CD14-positive monocyte (primary cell): ENCODE measurements around the gene FAM181A. TPM values are rescaled to one million over a fixed set of nuclear protein-coding genes. Genes with fewer than 3 reads are reported as not detected.

Source experiments
- DNase-seq, 3 donors: peaks; one replicate each; pipeline ENCODE4 v3.0.0-alpha.2; 2011 to 2022
- H2AFZ ChIP-seq: 2 replicates; pipeline ENCODE4 v1.6.0; 2012; ENCODE audit warnings: mild to moderate bottlenecking, low read depth, low read length, inconsistent platforms; ENCODE audit not compliant: insufficient read depth, poor library complexity, severe bottlenecking
- H3K27ac ChIP-seq, 2 donors: 1 replicate in 1 of 2; 2 replicates in 1 of 2; pipeline ENCODE4 v1.5.1; 2012 to 2013; ENCODE audit warnings: low read length in 2 of 2, control low read depth in 1 of 2, inconsistent platforms in 1 of 2, low read depth in 1 of 2, mild to moderate bottlenecking in 1 of 2
- H3K27me3 ChIP-seq, 2 donors: one replicate each; pipeline versions ENCODE4 v1.6.0 to v1.6.1; 2011 to 2013; ENCODE audit warnings: low read length in 2 of 2; ENCODE audit not compliant: control insufficient read depth in 2 of 2, insufficient read depth in 2 of 2
- H3K36me3 ChIP-seq, 2 donors: replicated peaks in 1 of 2; 1 replicate in 1 of 2; 2 replicates in 1 of 2; pipeline versions ENCODE4 v1.5.1 to v1.6.1; 2012 to 2013; ENCODE audit warnings: low read length in 2 of 2, control low read depth in 1 of 2, inconsistent platforms in 1 of 2, mild to moderate bottlenecking in 1 of 2; ENCODE audit not compliant: insufficient read depth in 2 of 2, control insufficient read depth in 1 of 2
- H3K4me1 ChIP-seq, 2 donors: 1 replicate in 1 of 2; 2 replicates in 1 of 2; pipeline versions ENCODE4 v1.5.1 to v1.6.1; 2012 to 2013; ENCODE audit warnings: low read length in 2 of 2, control low read depth in 1 of 2, inconsistent platforms in 1 of 2, mild to moderate bottlenecking in 1 of 2, moderate library complexity in 1 of 2; ENCODE audit not compliant: insufficient read depth in 2 of 2, control insufficient read depth in 1 of 2
- H3K4me2 ChIP-seq: replicated peaks from 2 replicates; pipeline ENCODE3; 2012; ENCODE audit warnings: low read length, moderate library complexity, mild to moderate bottlenecking; ENCODE audit not compliant: poor library complexity, severe bottlenecking; ENCODE audit errors: extremely low read depth
- H3K4me3 ChIP-seq, 3 experiments: fragments of 200-600 bp in 1 of 3; sonication (generic) in 1 of 3; replicated peaks in 1 of 3; 1 replicate in 2 of 3; 2 replicates in 1 of 3; pipeline ENCODE4 v1.5.1; 2011 to 2013; ENCODE audit warnings: low read length in 3 of 3, mild to moderate bottlenecking in 3 of 3, control low read depth in 2 of 3, low read depth in 2 of 3, inconsistent platforms in 1 of 3, moderate library complexity in 1 of 3
- H3K79me2 ChIP-seq: 2 replicates; pipeline ENCODE4 v1.6.0; 2012; ENCODE audit warnings: mild to moderate bottlenecking, control low read depth, inconsistent platforms, low read length, moderate library complexity; ENCODE audit not compliant: insufficient read depth
- H3K9ac ChIP-seq: 2 replicates; pipeline ENCODE4 v1.6.0; 2017; ENCODE audit warnings: low read length, mild to moderate bottlenecking; ENCODE audit not compliant: insufficient read depth, poor library complexity, severe bottlenecking
- H3K9me3 ChIP-seq, 2 donors: replicated peaks in 1 of 2; 1 replicate in 1 of 2; 2 replicates in 1 of 2; pipeline versions ENCODE4 v1.5.1 to v1.6.1; 2012 to 2013; ENCODE audit warnings: low read length in 2 of 2, control low read depth in 1 of 2; ENCODE audit not compliant: control insufficient read depth in 1 of 2, insufficient read depth in 1 of 2
- H4K20me1 ChIP-seq: 2 replicates; pipeline ENCODE4 v1.6.0; 2012; ENCODE audit warnings: mild to moderate bottlenecking, low read length, control low read depth, moderate library complexity; ENCODE audit not compliant: insufficient read depth
- H3K27ac Mint-ChIP-seq, 7 donors: one replicate each; pipeline ENCODE4 v1.8.0; 2020; ENCODE audit warnings: mild to moderate bottlenecking in 7 of 7, mixed read lengths in 7 of 7, moderate library complexity in 6 of 7, inconsistent platforms in 2 of 7
- H3K27me3 Mint-ChIP-seq, 3 donors: one replicate each; pipeline ENCODE4 v1.8.0; 2021 to 2022; ENCODE audit warnings: low read depth in 3 of 3, mild to moderate bottlenecking in 3 of 3, mixed read lengths in 3 of 3, moderate library complexity in 3 of 3, inconsistent platforms in 1 of 3
- H3K36me3 Mint-ChIP-seq, 2 donors: one replicate each; pipeline ENCODE4 v1.8.0; 2020; ENCODE audit warnings: mixed read lengths in 2 of 2, inconsistent platforms in 1 of 2, mild to moderate bottlenecking in 1 of 2
- H3K4me1 Mint-ChIP-seq: one replicate; pipeline ENCODE4 v1.8.0; 2020; ENCODE audit warnings: mild to moderate bottlenecking, mixed read lengths
- H3K4me3 Mint-ChIP-seq, 2 donors: one replicate each; pipeline ENCODE4 v1.8.0; 2020; ENCODE audit warnings: mild to moderate bottlenecking in 2 of 2, mixed read lengths in 2 of 2, moderate library complexity in 1 of 2
- H3K9me3 Mint-ChIP-seq, 7 donors: one replicate each; pipeline ENCODE4 v1.8.0; 2020 to 2022; ENCODE audit warnings: mixed read lengths in 7 of 7, mild to moderate bottlenecking in 6 of 7, moderate library complexity in 6 of 7, inconsistent platforms in 2 of 7
- CTCF ChIP-seq: fragments of 200-600 bp; IDR thresholded peaks from one replicate; pipeline ENCODE4 v1.8.0; 2022; ENCODE audit warnings: antibody characterized with exemption, mild to moderate bottlenecking
- WGBS: methylation state at CpG from one replicate; pipeline ENCODE4 v1.1.5; 2013; ENCODE audit warnings: missing lambda C conversion rate; ENCODE audit not compliant: insufficient coverage; 5-methylcytosine and 5-hydroxymethylcytosine counted together
- intact Hi-C, 2 donors: fragments of 100-400 bp; cut with micrococcal nuclease; formaldehyde crosslinking; loops; one replicate each; pipeline versions ENCODE4 v1.15.0 to v1.15.1; 2023
- polyA plus RNA-seq, 3 donors: library from polyadenylated mRNA; depleted of rRNA in 1 of 3; unstranded in 2 of 3; stranded (reverse) in 1 of 3; fragments of 300-500 nt in 2 of 3; fragments of >200 nt in 1 of 3; fragmentation: Illumina TruSeq in 2 of 3; gene quantifications; 1 replicate in 2 of 3; 2 replicates in 1 of 3; pipeline ENCODE4 v1.2.3, GENCODE V29; 2012 to 2021

The FAM181A gene
- polyA plus RNA-seq, 3 donors: not detected

DNA sequence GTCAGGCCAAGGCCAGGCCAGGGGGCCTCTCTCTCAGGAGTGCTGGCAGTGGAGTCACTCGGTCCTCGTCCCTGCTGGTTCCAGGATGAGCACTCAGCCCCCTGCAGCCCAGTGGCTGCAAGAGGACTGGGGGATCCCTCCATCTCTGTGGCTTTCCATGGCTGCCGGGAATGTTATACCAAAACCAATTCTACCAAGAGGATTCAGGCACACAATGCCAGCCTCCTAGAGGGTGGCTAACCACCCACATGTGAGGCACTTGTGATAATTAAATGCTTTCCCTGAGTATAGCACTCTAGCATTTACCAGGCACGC, 27.3 kb downstream of the FAM181A start:
- peak overlapping the region in 1 of 3 experiments; percentile 2 for H3K4me3 ChIP-seq
- H3K9ac ChIP-seq: peak overlapping the region; percentile 87
- TF ChIP-seq CTCF: no peak
- H4K20me1 ChIP-seq: no peaks in the 10 kb centered on the region
- Mint-ChIP-seq H3K4me1 (peaks cover 72% of the 10 kb centered on the region), H3K4me3 (peak overlapping the region; percentile 61 to 83), H3K36me3 (peaks cover 9 to 19% of the 10 kb centered on the region in 2 donors), H3K27me3 (peaks cover 0 to 6% (median 4%) of the 10 kb centered on the region in 3 donors), H3K27ac (peak overlapping the region; percentile 96 to 99 (median 98)), H3K9me3 (peaks cover 0 to 3% (median 0%) of the 10 kb centered on the region in 7 donors)
- peak overlapping the region; percentile 93 to 100 for H3K27ac ChIP-seq
- H3K36me3 ChIP-seq: no peaks in the 10 kb centered on the region
- H3K9me3 ChIP-seq: no peaks in the 10 kb centered on the region
- WGBS: 94% methylated on average over 2 of the region's 4 CpGs
- peaks cover 66% of the 10 kb centered on the region in 2 donors for H3K4me1 ChIP-seq
- H3K27me3 ChIP-seq: no peaks in the 10 kb centered on the region
- no peak overlapping the region for H2AFZ ChIP-seq
- intact Hi-C loops: loop anchor here in 1 of 2 donors (2.0 kb wide), 1 partner anchor 16 kb away; no protein-coding TSS in a partner anchor
- no peaks in the 10 kb centered on the region for H3K79me2 ChIP-seq
- DNase-seq: no peak
- H3K4me2 ChIP-seq: peak overlapping the region; percentile 52

DNA sequence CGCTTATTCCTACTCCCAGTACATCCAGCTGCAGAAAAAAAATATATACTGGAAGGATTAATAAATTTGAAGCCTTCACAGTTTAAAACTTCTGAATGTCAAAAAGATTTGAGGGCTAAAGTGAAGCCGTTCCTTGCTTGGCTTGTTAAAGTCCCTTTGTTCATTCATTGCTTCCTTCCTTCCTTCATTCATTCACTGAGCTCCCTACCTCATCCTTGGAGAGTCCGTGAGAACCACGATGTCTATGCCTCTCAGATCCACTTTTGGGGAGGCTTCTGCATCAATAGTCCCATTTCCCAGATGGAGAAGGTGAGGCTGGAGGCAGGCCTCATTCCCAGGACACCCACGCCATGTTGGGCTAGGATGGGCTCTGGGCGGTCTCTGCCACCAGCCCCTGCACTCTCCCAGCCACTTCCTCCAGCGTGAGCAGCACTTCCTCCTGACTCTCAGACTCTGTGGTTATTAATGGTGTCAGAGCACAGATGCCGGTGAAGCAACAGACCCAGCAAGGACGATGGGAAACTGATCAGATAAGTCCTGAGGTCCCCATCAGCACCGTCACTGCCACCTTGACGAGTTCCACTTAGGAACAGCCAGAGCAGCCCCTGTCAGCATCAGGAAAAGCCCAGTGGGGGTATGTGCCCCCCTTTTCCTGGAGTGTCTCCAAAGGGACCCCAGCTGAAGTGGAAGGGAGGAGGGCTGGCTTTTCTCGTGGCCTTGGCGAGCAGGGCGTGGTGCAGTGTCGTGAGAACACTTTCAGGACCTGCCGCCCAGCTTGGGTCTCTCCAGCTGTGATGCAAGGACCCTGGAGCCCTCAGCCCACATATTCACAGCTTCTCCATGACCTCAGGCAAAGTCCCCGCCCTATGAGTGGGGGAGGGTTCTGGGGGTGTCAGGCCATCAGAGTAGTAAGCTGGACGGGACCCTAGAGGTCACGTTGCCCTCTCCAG, 28.0 kb downstream of the FAM181A start:
- TF ChIP-seq CTCF: no peak
- WGBS: 7% methylated on average over 5 of the region's 19 CpGs
- Histone ChIP-seq H3K27ac (peak overlapping the region; percentile 93 to 100), H3K27me3 (no peaks in the 10 kb centered on the region), H3K9me3 (no peaks in the 10 kb centered on the region), H3K4me3 (peak overlapping the region in 2 of 3 experiments; percentile 18 to 48), H3K36me3 (no peaks in the 10 kb centered on the region), H3K9ac (peak overlapping the region; percentile 87), H2AFZ (no peak overlapping the region), H3K4me1 (peaks cover 73% of the 10 kb centered on the region in 2 donors), H4K20me1 (no peaks in the 10 kb centered on the region), H3K79me2 (no peaks in the 10 kb centered on the region), H3K4me2 (peak overlapping the region; percentile 52)
- Mint-ChIP-seq H3K4me1 (peaks cover 79% of the 10 kb centered on the region), H3K4me3 (peak overlapping the region; percentile 61 to 83), H3K36me3 (peaks cover 2 to 16% of the 10 kb centered on the region in 2 donors), H3K27ac (peak overlapping the region; percentile 96 to 99 (median 98)), H3K27me3 (peaks cover 0 to 6% (median 4%) of the 10 kb centered on the region in 3 donors), H3K9me3 (peaks cover 0 to 3% (median 0%) of the 10 kb centered on the region in 7 donors)
- intact Hi-C loops: loop anchor here (2.0 to 5.0 kb wide), 3 partner anchors 16 to 1357 kb away; no protein-coding TSS in a partner anchor
- peak; percentile 95 to 97 (median 96) for DNase-seq
